ENCODE results near the gene RNASEH2B. TPM values are rescaled to one million over a fixed set of nuclear protein-coding genes. Genes with fewer than 3 reads are reported as not detected.

RNASEH2B gene
- polyA plus RNA-seq, 1 donor from 2014 or later: 25.2 TPM

DNA sequence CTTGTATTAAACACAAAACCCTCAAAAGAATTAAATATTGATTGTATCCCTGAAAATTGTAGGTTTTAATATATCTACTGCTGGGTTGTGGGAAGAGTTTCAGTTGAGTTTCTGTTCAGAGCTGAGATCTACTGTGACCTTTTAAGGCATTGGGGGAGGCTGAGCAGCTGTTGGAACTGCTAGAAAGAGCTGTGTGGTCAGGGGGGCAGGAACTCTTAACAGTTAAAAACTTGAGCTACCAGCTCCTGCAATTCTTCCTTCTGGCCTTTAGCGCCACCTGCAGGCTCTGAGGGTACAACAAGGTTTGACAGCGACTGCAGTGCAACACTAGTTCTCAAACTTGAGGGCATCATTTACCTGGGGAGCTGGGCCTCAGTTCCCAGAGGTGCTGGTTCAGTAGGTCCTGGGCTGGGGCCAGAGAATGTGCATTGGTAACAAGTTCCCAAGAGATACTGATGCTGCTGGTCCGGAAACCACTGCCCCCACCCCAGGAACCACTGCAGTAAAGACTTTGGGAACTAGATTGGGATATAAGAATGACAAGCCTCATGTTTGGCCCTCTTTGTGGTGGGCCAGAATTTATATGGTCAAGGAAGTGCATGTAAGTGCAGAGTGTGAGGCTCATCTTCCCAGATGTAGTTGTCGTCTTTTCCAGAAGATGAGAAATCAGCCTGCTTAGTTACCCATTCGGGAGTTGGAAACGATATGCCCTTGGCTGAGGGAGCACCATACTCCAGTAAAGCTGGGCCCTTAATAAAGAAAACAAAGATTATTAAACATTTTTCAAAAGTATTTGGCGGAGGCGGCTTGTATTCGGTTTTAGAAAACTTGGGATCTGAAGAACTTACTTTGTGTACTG is 2.6 kb downstream of the RNASEH2B start (continued):
- peak; percentile 90 for TF ChIP-seq SMC3 (conservative IDR thresholded peaks at IDR 0.05; ENCODE audit: poor library complexity)

DNA sequence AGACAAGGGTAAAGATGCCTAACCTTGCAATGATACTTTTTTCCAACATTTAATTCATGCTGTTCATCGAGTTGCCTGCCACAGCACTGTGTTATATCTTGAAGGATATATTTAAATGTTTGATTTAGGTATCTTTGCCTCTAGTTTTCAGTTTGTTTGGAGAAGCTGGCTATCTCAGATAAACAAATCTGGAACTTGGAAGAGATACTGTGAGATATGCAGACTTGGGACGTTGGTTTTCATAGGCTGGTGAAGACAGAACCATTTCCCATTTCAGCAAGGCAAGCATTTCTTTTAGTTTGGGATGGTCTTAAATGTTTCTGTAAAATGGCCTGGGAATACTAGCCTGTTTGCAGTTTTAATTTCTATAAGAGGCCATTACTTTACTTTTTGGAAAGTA is 3.3 kb downstream of the RNASEH2B start:
- H3K4me2 ChIP-seq (ENCODE audit: low read length): no peak overlapping the region
- H4K20me1 ChIP-seq (ENCODE audit: insufficient read depth): no peaks in the 10 kb centered on the region
- no peaks in the 10 kb centered on the region for H3K9me3 ChIP-seq (ENCODE audit: low read length)
- no peak overlapping the region for H3K27ac ChIP-seq (ENCODE audit: low read length)
- no peaks in the 10 kb centered on the region for H3K36me3 ChIP-seq (ENCODE audit: insufficient read depth, low read length)
- TF ChIP-seq, protein P1, sequence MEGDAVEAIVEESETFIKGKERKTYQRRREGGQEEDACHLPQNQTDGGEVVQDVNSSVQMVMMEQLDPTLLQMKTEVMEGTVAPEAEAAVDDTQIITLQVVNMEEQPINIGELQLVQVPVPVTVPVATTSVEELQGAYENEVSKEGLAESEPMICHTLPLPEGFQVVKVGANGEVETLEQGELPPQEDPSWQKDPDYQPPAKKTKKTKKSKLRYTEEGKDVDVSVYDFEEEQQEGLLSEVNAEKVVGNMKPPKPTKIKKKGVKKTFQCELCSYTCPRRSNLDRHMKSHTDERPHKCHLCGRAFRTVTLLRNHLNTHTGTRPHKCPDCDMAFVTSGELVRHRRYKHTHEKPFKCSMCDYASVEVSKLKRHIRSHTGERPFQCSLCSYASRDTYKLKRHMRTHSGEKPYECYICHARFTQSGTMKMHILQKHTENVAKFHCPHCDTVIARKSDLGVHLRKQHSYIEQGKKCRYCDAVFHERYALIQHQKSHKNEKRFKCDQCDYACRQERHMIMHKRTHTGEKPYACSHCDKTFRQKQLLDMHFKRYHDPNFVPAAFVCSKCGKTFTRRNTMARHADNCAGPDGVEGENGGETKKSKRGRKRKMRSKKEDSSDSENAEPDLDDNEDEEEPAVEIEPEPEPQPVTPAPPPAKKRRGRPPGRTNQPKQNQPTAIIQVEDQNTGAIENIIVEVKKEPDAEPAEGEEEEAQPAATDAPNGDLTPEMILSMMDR (IDR thresholded peaks at IDR 0.05; ENCODE audit: poor library complexity, severe bottlenecking): no peak
- TF ChIP-seq RAD21 (conservative IDR thresholded peaks at IDR 0.05) (no peak), POLR2AphosphoS5 (IDR thresholded peaks at IDR 0.05) (no peak), TAF1 (IDR thresholded peaks at IDR 0.05; ENCODE audit: low read depth) (no peak), SMC3 (conservative IDR thresholded peaks at IDR 0.05; ENCODE audit: poor library complexity) (no peak), MXI1 (conservative IDR thresholded peaks at IDR 0.05; ENCODE audit: poor library complexity, severe bottlenecking) (no peak), EZH2 (IDR thresholded peaks at IDR 0.05; ENCODE audit: borderline replicate concordance, insufficient read depth, low read length, poor library complexity, severe bottlenecking) (no peak), EP300 (conservative IDR thresholded peaks at IDR 0.05; ENCODE audit: poor library complexity, severe bottlenecking) (no peak)
- TF ChIP-seq, protein P2, sequence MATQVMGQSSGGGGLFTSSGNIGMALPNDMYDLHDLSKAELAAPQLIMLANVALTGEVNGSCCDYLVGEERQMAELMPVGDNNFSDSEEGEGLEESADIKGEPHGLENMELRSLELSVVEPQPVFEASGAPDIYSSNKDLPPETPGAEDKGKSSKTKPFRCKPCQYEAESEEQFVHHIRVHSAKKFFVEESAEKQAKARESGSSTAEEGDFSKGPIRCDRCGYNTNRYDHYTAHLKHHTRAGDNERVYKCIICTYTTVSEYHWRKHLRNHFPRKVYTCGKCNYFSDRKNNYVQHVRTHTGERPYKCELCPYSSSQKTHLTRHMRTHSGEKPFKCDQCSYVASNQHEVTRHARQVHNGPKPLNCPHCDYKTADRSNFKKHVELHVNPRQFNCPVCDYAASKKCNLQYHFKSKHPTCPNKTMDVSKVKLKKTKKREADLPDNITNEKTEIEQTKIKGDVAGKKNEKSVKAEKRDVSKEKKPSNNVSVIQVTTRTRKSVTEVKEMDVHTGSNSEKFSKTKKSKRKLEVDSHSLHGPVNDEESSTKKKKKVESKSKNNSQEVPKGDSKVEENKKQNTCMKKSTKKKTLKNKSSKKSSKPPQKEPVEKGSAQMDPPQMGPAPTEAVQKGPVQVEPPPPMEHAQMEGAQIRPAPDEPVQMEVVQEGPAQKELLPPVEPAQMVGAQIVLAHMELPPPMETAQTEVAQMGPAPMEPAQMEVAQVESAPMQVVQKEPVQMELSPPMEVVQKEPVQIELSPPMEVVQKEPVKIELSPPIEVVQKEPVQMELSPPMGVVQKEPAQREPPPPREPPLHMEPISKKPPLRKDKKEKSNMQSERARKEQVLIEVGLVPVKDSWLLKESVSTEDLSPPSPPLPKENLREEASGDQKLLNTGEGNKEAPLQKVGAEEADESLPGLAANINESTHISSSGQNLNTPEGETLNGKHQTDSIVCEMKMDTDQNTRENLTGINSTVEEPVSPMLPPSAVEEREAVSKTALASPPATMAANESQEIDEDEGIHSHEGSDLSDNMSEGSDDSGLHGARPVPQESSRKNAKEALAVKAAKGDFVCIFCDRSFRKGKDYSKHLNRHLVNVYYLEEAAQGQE (IDR thresholded peaks at IDR 0.05; ENCODE audit: borderline replicate concordance): no peak
- H3K79me2 ChIP-seq (replicated peaks; ENCODE audit: insufficient read depth, low read length): no peaks in the 10 kb centered on the region
- H3K9me2 ChIP-seq (ENCODE audit: insufficient read depth, low read length): no peaks in the 10 kb centered on the region
- no peak overlapping the region for H3K9ac ChIP-seq (ENCODE audit: low read length)
- H3K4me3 ChIP-seq (ENCODE audit: low read length): no peak overlapping the region
- no peak overlapping the region for H2AFZ ChIP-seq (ENCODE audit: low read depth, low read length)
- no peaks in the 10 kb centered on the region for H3F3A ChIP-seq (ENCODE audit: insufficient read depth, low read length, poor library complexity, severe bottlenecking)
- H3K27me3 ChIP-seq (ENCODE audit: insufficient read depth, low read depth, low read length): peaks cover 8% of the 10 kb centered on the region

DNA sequence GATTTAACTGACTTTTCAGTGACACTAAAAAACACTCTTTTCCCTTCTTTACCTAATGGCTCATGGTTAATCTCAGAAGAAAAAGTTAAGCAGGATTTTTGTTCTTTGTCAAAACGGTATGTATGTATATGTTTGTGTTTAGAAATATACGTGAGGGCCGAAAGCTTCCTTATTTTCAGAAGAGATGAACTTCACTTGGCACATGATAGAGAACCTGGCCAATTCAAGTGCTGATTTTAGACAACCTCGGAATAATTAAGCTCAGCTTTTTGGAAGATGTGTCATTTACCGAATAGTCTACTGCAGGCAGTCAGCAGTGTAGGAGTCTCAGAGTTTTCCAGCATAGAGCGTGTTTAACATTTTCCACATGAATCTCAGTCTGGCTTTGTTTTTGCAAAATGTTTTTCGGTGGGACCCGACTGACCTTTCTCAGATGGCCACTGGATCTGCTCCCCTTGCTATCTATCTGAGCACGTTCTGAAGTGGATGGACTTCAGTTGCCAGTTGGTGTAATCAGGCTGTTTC is 4.6 kb downstream of the RNASEH2B start:
- Histone ChIP-seq H3F3A (ENCODE audit: insufficient read depth, low read length, poor library complexity, severe bottlenecking) (no peaks in the 10 kb centered on the region), H4K20me1 (ENCODE audit: insufficient read depth) (no peaks in the 10 kb centered on the region), H3K27ac (ENCODE audit: low read length) (no peak overlapping the region), H3K79me2 (replicated peaks; ENCODE audit: insufficient read depth, low read length) (no peaks in the 10 kb centered on the region), H2AFZ (ENCODE audit: low read depth, low read length) (no peak overlapping the region), H3K27me3 (ENCODE audit: insufficient read depth, low read depth, low read length) (peaks cover 7% of the 10 kb centered on the region), H3K9me2 (ENCODE audit: insufficient read depth, low read length) (no peaks in the 10 kb centered on the region), H3K4me3 (ENCODE audit: low read length) (no peak overlapping the region), H3K36me3 (ENCODE audit: insufficient read depth, low read length) (no peaks in the 10 kb centered on the region), H3K9ac (ENCODE audit: low read length) (no peak overlapping the region), H3K9me3 (ENCODE audit: low read length) (no peaks in the 10 kb centered on the region), H3K4me2 (ENCODE audit: low read length) (no peak overlapping the region)
- TF ChIP-seq POLR2AphosphoS5 (IDR thresholded peaks at IDR 0.05): no peak
- TF ChIP-seq EP300 (conservative IDR thresholded peaks at IDR 0.05; ENCODE audit: poor library complexity, severe bottlenecking): no peak
- TF ChIP-seq MXI1 (conservative IDR thresholded peaks at IDR 0.05; ENCODE audit: poor library complexity, severe bottlenecking): no peak
- TF ChIP-seq RAD21 (conservative IDR thresholded peaks at IDR 0.05): no peak
- no peak for TF ChIP-seq EZH2 (IDR thresholded peaks at IDR 0.05; ENCODE audit: borderline replicate concordance, insufficient read depth, low read length, poor library complexity, severe bottlenecking)
- TF ChIP-seq, protein P2 (IDR thresholded peaks at IDR 0.05; ENCODE audit: borderline replicate concordance): no peak

Measured in neural cell (in vitro differentiated cells).